ENCODE results near the gene PLK2.

PLK2 gene

GRCh38 chr5:58477760-58478376, 18.0 kb upstream of the PLK2 start:
- DNase-seq = no peak

GRCh38 chr5:58475404-58475803, 15.5 kb upstream of the PLK2 start:
- DNase-seq = no peak

- no peak for DNase-seq
These were observed 10.0 kb upstream of the PLK2 start for GRCh38 chr5:58469896-58470295.

GRCh38 chr5:58466939-58467338, 7.1 kb upstream of the PLK2 start:
- DNase-seq = no peak

GRCh38 chr5:58462623-58463230, 2.8 kb upstream of the PLK2 start:
- no peak for DNase-seq

- no peak for DNase-seq
These were observed 2.3 kb upstream of the PLK2 start for GRCh38 chr5:58462154-58462553.

- DNase-seq = peak; percentile 33
These were observed 923 bp upstream of the PLK2 start for GRCh38 chr5:58460732-58461286.

- DNase-seq = peak; percentile 23
These were observed 512 bp downstream of the PLK2 start for GRCh38 chr5:58459146-58460001.

GRCh38 chr5:58458743-58459145, 1.1 kb downstream of the PLK2 start:
- DNase-seq = no peak

- DNase-seq = no peak
These were observed 1.6 kb downstream of the PLK2 start for GRCh38 chr5:58458141-58458742.

GRCh38 chr5:58457050-58457449, 2.8 kb downstream of the PLK2 start:
- DNase-seq = no peak

GRCh38 chr5:58456486-58456885, 3.4 kb downstream of the PLK2 start:
- no peak for DNase-seq

- no peak for DNase-seq
These were observed 3.9 kb downstream of the PLK2 start for GRCh38 chr5:58456026-58456425.

GRCh38 chr5:58455480-58455879, 4.4 kb downstream of the PLK2 start:
- no peak for DNase-seq

GRCh38 chr5:58455066-58455465, 4.8 kb downstream of the PLK2 start:
- no peak for DNase-seq

GRCh38 chr5:58454025-58454424, 5.9 kb downstream of the PLK2 start:
- DNase-seq = no peak

GRCh38 chr5:58453306-58453705, 6.6 kb downstream of the PLK2 start:
- no peak for DNase-seq

- no peak for DNase-seq
These were observed 7.2 kb downstream of the PLK2 start for GRCh38 chr5:58452566-58453258.

- DNase-seq = no peak
These were observed 7.9 kb downstream of the PLK2 start for GRCh38 chr5:58451732-58452565.

- no peak for DNase-seq
These were observed 8.9 kb downstream of the PLK2 start for GRCh38 chr5:58450811-58451629.

GRCh38 chr5:58450018-58450417, 9.9 kb downstream of the PLK2 start:
- DNase-seq = no peak
